ENCODE results near the gene AJUBA. TPM values are rescaled to one million over a fixed set of nuclear protein-coding genes. Genes with fewer than 3 reads are reported as not detected.
"Not testable (repeated sequence)": the region's sequence is repeated elsewhere in the genome, so short reads cannot be mapped to it uniquely, and the experiment has no call there.

Gene AJUBA
- polyA plus RNA-seq, 1 experiment, result 94.7 TPM

GRCh38 chr14:23020143-23021128 lies 38.1 kb upstream of the AJUBA start:
- DNase-seq (ENCODE audit: low read depth), result no peak
- POLR2A ChIA-PET, result no interaction called here
- CTCF ChIA-PET, result interaction anchor here (3.5 kb wide), 1 partner anchor 38 kb away, joined by 8 read pairs; no protein-coding TSS in a partner anchor
- no peak overlapping the region for H3K4me3 ChIP-seq (ENCODE audit: low read depth, low read length)
- no peaks in the 10 kb centered on the region for H3K36me3 ChIP-seq (ENCODE audit: control insufficient read depth, insufficient read depth, low read length)
- H3K27me3 ChIP-seq (ENCODE audit: control insufficient read depth, insufficient read depth, low read length), result no peaks in the 10 kb centered on the region
- TF ChIP-seq, protein P1, sequence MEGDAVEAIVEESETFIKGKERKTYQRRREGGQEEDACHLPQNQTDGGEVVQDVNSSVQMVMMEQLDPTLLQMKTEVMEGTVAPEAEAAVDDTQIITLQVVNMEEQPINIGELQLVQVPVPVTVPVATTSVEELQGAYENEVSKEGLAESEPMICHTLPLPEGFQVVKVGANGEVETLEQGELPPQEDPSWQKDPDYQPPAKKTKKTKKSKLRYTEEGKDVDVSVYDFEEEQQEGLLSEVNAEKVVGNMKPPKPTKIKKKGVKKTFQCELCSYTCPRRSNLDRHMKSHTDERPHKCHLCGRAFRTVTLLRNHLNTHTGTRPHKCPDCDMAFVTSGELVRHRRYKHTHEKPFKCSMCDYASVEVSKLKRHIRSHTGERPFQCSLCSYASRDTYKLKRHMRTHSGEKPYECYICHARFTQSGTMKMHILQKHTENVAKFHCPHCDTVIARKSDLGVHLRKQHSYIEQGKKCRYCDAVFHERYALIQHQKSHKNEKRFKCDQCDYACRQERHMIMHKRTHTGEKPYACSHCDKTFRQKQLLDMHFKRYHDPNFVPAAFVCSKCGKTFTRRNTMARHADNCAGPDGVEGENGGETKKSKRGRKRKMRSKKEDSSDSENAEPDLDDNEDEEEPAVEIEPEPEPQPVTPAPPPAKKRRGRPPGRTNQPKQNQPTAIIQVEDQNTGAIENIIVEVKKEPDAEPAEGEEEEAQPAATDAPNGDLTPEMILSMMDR (IDR thresholded peaks at IDR 0.05; ENCODE audit: insufficient read depth, low read depth, low read length), result no peak

GRCh38 chr14:23018107-23018506 lies 35.8 kb upstream of the AJUBA start:
- ChIA-PET CTCF (interaction anchor here (0.8 kb wide), 1 partner anchor 25 kb away, joined by 3 read pairs; no protein-coding TSS in a partner anchor), POLR2A (no interaction called here)
- no peak overlapping the region for H3K4me3 ChIP-seq (ENCODE audit: low read depth, low read length)
- H3K36me3 ChIP-seq (ENCODE audit: control insufficient read depth, insufficient read depth, low read length), result no peaks in the 10 kb centered on the region
- TF ChIP-seq, protein P1 (IDR thresholded peaks at IDR 0.05; ENCODE audit: insufficient read depth, low read depth, low read length), result no peak
- no peaks in the 10 kb centered on the region for H3K27me3 ChIP-seq (ENCODE audit: control insufficient read depth, insufficient read depth, low read length)
- no peak for DNase-seq (ENCODE audit: low read depth)

DNA sequence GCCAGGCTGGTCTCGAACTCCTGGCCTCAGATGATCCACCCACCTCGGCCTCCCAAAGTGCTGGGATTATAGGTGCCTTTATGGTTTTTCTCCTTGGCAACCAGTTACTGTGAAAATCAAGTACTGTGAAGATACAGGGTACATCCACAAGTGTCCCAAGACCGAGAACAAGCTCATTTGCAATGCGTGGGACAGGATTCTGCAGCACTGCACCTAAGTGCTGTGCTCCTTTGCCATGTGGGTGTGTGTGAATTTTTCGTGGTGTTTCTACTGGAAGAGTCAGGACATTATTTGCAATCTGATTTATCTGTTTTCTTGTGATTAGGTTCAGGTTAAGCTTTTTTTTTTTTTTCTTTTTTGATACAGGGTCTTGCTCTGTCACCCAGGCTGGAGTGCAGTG lies 34.7 kb upstream of the AJUBA start:
- H3K36me3 ChIP-seq (ENCODE audit: control insufficient read depth, insufficient read depth, low read length), result no peaks in the 10 kb centered on the region
- H3K4me3 ChIP-seq (ENCODE audit: low read depth, low read length), result no peak overlapping the region
- TF ChIP-seq, protein P1 (IDR thresholded peaks at IDR 0.05; ENCODE audit: insufficient read depth, low read depth, low read length), result no peak
- no peaks in the 10 kb centered on the region for H3K27me3 ChIP-seq (ENCODE audit: control insufficient read depth, insufficient read depth, low read length)
- no peak for DNase-seq (ENCODE audit: low read depth)
- ChIA-PET POLR2A (no interaction called here), CTCF (interaction anchor here (0.6 to 1.2 kb wide), 2 partner anchors 23 to 35 kb away, joined by 3 to 4 read pairs; no protein-coding TSS in a partner anchor)

- TF ChIP-seq, protein P1 (IDR thresholded peaks at IDR 0.05; ENCODE audit: insufficient read depth, low read depth, low read length), result no peak
- POLR2A ChIA-PET, result no interaction called here
- CTCF ChIA-PET, result interaction anchor here (0.9 to 1.8 kb wide), 2 partner anchors 9 to 29 kb away, joined by 3 to 7 read pairs; no protein-coding TSS in a partner anchor
- Histone ChIP-seq H3K4me3 (ENCODE audit: low read depth, low read length) (no peak overlapping the region), H3K27me3 (ENCODE audit: control insufficient read depth, insufficient read depth, low read length) (no peaks in the 10 kb centered on the region), H3K36me3 (ENCODE audit: control insufficient read depth, insufficient read depth, low read length) (no peaks in the 10 kb centered on the region)
- DNase-seq (ENCODE audit: low read depth), result no peak
Measured at GRCh38 chr14:23015618-23016017, 33.3 kb upstream of the AJUBA start.

GRCh38 chr14:23013749-23014054 lies 31.4 kb upstream of the AJUBA start:
- CTCF ChIA-PET, result interaction anchor here (0.9 to 4.0 kb wide), 3 partner anchors 14 to 55 kb away, joined by 3 to 15 read pairs (median 5); no protein-coding TSS in a partner anchor
- H3K36me3 ChIP-seq (ENCODE audit: control insufficient read depth, insufficient read depth, low read length); POLR2A ChIA-PET; H3K27me3 ChIP-seq (ENCODE audit: control insufficient read depth, insufficient read depth, low read length); H3K4me3 ChIP-seq (ENCODE audit: low read depth, low read length); DNase-seq (ENCODE audit: low read depth): not testable (repeated sequence)

Measured in BJ (cell line).